Astrocyte (in vitro differentiated cells and primary cell): ENCODE measurements around the gene MYO9A. TPM values are rescaled to one million over a fixed set of nuclear protein-coding genes. Genes with fewer than 3 reads are reported as not detected.

Experiments
- DNase-seq: peaks from one replicate; pipeline ENCODE4 v3.0.0-alpha.2; 2010; ENCODE audit warnings: low read depth
- FAIRE-seq: peaks from 2 replicates; lab custom pipeline; 2011; peaks lifted over from hg19 to GRCh38; lab: Jason Lieb, UNC
- H2AFZ ChIP-seq: 2 replicates; pipeline ENCODE4 v1.6.0; 2012; ENCODE audit warnings: low read depth, low read length, inconsistent platforms
- H3K27ac ChIP-seq: 2 replicates; pipeline ENCODE4 v1.5.1; 2011; ENCODE audit warnings: low read depth, low read length, inconsistent platforms
- H3K27me3 ChIP-seq: 2 replicates; pipeline ENCODE4 v1.6.0; 2011; ENCODE audit warnings: low read length, inconsistent platforms; ENCODE audit not compliant: insufficient read depth
- H3K36me3 ChIP-seq: 2 replicates; pipeline ENCODE4 v1.5.1; 2011; ENCODE audit warnings: low read length, inconsistent platforms; ENCODE audit not compliant: insufficient read depth
- H3K4me1 ChIP-seq: 2 replicates; pipeline ENCODE4 v1.5.1; 2011; ENCODE audit warnings: low read length, inconsistent platforms; ENCODE audit not compliant: insufficient read depth
- H3K4me2 ChIP-seq: 2 replicates; pipeline ENCODE4 v1.6.0; 2012; ENCODE audit warnings: low read length, inconsistent platforms
- H3K4me3 ChIP-seq: 2 replicates; pipeline ENCODE4 v1.5.1; 2011; ENCODE audit warnings: low read depth, mild to moderate bottlenecking, low read length, inconsistent platforms; ENCODE audit not compliant: insufficient read depth
- H3K79me2 ChIP-seq: 2 replicates; pipeline ENCODE4 v1.6.0; 2012; ENCODE audit warnings: mild to moderate bottlenecking, low read length, inconsistent platforms; ENCODE audit not compliant: insufficient read depth
- H3K9ac ChIP-seq: 2 replicates; pipeline ENCODE4 v1.6.0; 2012; ENCODE audit warnings: mild to moderate bottlenecking, low read length, inconsistent platforms
- H3K9me3 ChIP-seq: 2 replicates; pipeline ENCODE4 v1.5.1; 2012; ENCODE audit warnings: low read depth, mild to moderate bottlenecking, low read length, inconsistent platforms; ENCODE audit not compliant: insufficient read depth
- H4K20me1 ChIP-seq: 2 replicates; pipeline ENCODE4 v1.6.0; 2012; ENCODE audit warnings: low read length, inconsistent platforms; ENCODE audit not compliant: insufficient read depth
- H3K27ac Mint-ChIP-seq: one replicate; pipeline ENCODE4 v1.8.0; 2021; ENCODE audit warnings: mild to moderate bottlenecking, mixed read lengths; ENCODE audit not compliant: unreplicated experiment
- H3K27me3 Mint-ChIP-seq: one replicate; pipeline ENCODE4 v1.8.0; 2021; ENCODE audit warnings: low read depth, mixed read lengths; ENCODE audit not compliant: unreplicated experiment
- H3K36me3 Mint-ChIP-seq: one replicate; pipeline ENCODE4 v1.8.0; 2021; ENCODE audit warnings: low read depth, mixed read lengths; ENCODE audit not compliant: unreplicated experiment
- H3K4me1 Mint-ChIP-seq: one replicate; pipeline ENCODE4 v1.8.0; 2021; ENCODE audit warnings: low read depth, mixed read lengths; ENCODE audit not compliant: unreplicated experiment
- H3K4me3 Mint-ChIP-seq: one replicate; pipeline ENCODE4 v1.8.0; 2021; ENCODE audit warnings: mild to moderate bottlenecking, moderate library complexity, mixed read lengths; ENCODE audit not compliant: unreplicated experiment
- H3K9me3 Mint-ChIP-seq: one replicate; pipeline ENCODE4 v1.8.0; 2021; ENCODE audit warnings: mild to moderate bottlenecking, mixed read lengths; ENCODE audit not compliant: unreplicated experiment
- EZH2 ChIP-seq: IDR thresholded peaks from 2 replicates; pipeline ENCODE4 v1.6.1; 2012; ENCODE audit warnings: mild to moderate bottlenecking, low read length, inconsistent platforms; ENCODE audit not compliant: insufficient read depth
- total RNA-seq: library from RNA; stranded (reverse); gene quantifications from 2 replicates; pipeline ENCODE4 v1.2.1, GENCODE V29; 2021
- TF ChIP-seq, protein P1 (sequence below): IDR thresholded peaks from 2 replicates; pipeline ENCODE4 v1.5.1; 2011; ENCODE audit warnings: low read depth, mild to moderate bottlenecking, inconsistent platforms, low read length, moderate library complexity; ENCODE audit not compliant: insufficient read depth

The MYO9A gene
- total RNA-seq, 1 donor from 2014 or later = 26.4 TPM

- no peak overlapping the region for H3K4me3 ChIP-seq
- Mint-ChIP-seq H3K4me3 (no peak overlapping the region), H3K4me1 (no peaks in the 10 kb centered on the region), H3K9me3 (peaks cover 14% of the 10 kb centered on the region), H3K27me3 (peaks cover 17% of the 10 kb centered on the region), H3K36me3 (peaks cover 2% of the 10 kb centered on the region), H3K27ac (no peak overlapping the region)
- no peaks in the 10 kb centered on the region for H3K4me1 ChIP-seq
- DNase-seq (no peak), FAIRE-seq (no peak)
- no peaks in the 10 kb centered on the region for H4K20me1 ChIP-seq
- H3K79me2 ChIP-seq = no peaks in the 10 kb centered on the region
- H3K9me3 ChIP-seq = peaks cover under 1% of the 10 kb centered on the region
- no peaks in the 10 kb centered on the region for H3K36me3 ChIP-seq
- TF ChIP-seq, protein P1, sequence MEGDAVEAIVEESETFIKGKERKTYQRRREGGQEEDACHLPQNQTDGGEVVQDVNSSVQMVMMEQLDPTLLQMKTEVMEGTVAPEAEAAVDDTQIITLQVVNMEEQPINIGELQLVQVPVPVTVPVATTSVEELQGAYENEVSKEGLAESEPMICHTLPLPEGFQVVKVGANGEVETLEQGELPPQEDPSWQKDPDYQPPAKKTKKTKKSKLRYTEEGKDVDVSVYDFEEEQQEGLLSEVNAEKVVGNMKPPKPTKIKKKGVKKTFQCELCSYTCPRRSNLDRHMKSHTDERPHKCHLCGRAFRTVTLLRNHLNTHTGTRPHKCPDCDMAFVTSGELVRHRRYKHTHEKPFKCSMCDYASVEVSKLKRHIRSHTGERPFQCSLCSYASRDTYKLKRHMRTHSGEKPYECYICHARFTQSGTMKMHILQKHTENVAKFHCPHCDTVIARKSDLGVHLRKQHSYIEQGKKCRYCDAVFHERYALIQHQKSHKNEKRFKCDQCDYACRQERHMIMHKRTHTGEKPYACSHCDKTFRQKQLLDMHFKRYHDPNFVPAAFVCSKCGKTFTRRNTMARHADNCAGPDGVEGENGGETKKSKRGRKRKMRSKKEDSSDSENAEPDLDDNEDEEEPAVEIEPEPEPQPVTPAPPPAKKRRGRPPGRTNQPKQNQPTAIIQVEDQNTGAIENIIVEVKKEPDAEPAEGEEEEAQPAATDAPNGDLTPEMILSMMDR = no peak
- no peak for TF ChIP-seq EZH2
- no peak overlapping the region for H3K4me2 ChIP-seq
- H3K27me3 ChIP-seq = no peaks in the 10 kb centered on the region
- H3K27ac ChIP-seq = no peak overlapping the region
- H3K9ac ChIP-seq = no peak overlapping the region
- no peak overlapping the region for H2AFZ ChIP-seq
Measured at GRCh38 chr15:71813723-71814470, 304.1 kb downstream of the MYO9A start.

DNA sequence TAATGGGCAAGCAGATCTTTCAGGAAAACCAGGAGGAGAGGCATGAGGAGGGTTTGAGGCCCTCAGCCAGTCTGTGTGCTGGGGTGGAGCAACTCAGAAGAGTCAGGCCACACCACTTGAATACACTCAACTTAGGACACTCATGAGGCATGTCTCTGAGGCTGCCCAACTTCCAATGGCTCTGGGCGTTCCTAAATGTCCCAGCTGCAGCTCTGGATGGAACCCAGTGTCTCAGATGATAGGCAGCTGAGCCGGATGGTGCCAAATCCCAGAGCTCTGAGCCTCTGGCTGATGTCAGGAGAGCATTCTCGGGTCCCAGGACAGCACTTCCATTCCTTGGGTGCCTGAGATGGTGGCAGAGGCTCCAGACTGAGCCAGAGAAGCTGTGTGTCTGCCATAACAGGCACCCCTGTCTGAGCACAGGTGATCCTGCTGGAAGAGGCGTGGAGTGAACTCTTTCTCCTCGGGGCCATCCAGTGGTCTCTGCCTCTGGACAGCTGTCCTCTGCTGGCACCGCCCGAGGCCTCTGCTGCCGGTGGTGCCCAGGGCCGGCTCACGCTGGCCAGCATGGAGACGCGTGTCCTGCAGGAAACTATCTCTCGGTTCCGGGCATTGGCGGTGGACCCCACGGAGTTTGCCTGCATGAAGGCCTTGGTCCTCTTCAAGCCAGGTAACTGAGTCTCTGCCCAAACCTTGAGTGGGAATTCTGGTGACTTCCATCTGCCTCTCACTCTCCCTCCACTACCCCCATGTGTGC, 304.8 kb downstream of the MYO9A start:
- H3K79me2 ChIP-seq = no peaks in the 10 kb centered on the region
- Mint-ChIP-seq H3K27me3 (peaks cover 20% of the 10 kb centered on the region), H3K4me3 (no peak overlapping the region), H3K9me3 (peaks cover 8% of the 10 kb centered on the region), H3K4me1 (peaks cover under 1% of the 10 kb centered on the region), H3K36me3 (peaks cover 2% of the 10 kb centered on the region), H3K27ac (no peak overlapping the region)
- H3K4me2 ChIP-seq = no peak overlapping the region
- no peak overlapping the region for H3K27ac ChIP-seq
- H3K9me3 ChIP-seq = no peaks in the 10 kb centered on the region
- H3K4me3 ChIP-seq = no peak overlapping the region
- FAIRE-seq = no peak
- no peak for DNase-seq
- H4K20me1 ChIP-seq = no peaks in the 10 kb centered on the region
- no peak for TF ChIP-seq EZH2
- TF ChIP-seq, protein P1 = no peak
- no peaks in the 10 kb centered on the region for H3K4me1 ChIP-seq
- no peak overlapping the region for H3K9ac ChIP-seq
- no peaks in the 10 kb centered on the region for H3K27me3 ChIP-seq
- H3K36me3 ChIP-seq = no peaks in the 10 kb centered on the region
- no peak overlapping the region for H2AFZ ChIP-seq
